Breast epithelium (tissue), 4 donors: ENCODE data around the gene GALNT7. TPM values are rescaled to one million over a fixed set of nuclear protein-coding genes. Genes with fewer than 3 reads are reported as not detected.

Source experiments
- DNase-seq, 2 donors: peaks; one replicate each; pipeline ENCODE4 v3.0.0-alpha.2; 2019; ENCODE audit warnings: low spot score in 2 of 2
- H3K27ac ChIP-seq, 2 donors: fragments of 200-600 bp; sonication (generic) in 1 of 2; one replicate each; pipeline ENCODE4 v1.5.1; 2016 to 2019; ENCODE audit warnings: mild to moderate bottlenecking in 1 of 2
- H3K27me3 ChIP-seq, 2 donors: fragments of 200-600 bp; sonication (generic) in 1 of 2; one replicate each; pipeline versions ENCODE4 v1.5.1 to v1.6.0; 2017 to 2019; ENCODE audit warnings: control low read depth in 1 of 2, mild to moderate bottlenecking in 1 of 2
- H3K36me3 ChIP-seq: fragments of 200-600 bp; one replicate; pipeline ENCODE4 v1.5.1; 2019
- H3K4me1 ChIP-seq, 2 donors: fragments of 200-600 bp; sonication (generic); one replicate each; pipeline ENCODE4 v1.5.1; 2016 to 2019; ENCODE audit warnings: control low read depth in 1 of 2
- H3K4me3 ChIP-seq, 3 donors: fragments of 200-600 bp; sonication (generic); 1 replicate in 2 of 3; 2 replicates in 1 of 3; pipeline ENCODE4 v1.5.1; 2016 to 2019; ENCODE audit warnings: mild to moderate bottlenecking in 3 of 3, moderate library complexity in 2 of 3
- H3K9me3 ChIP-seq, 2 donors: fragments of 200-600 bp; sonication (generic) in 1 of 2; one replicate each; pipeline ENCODE4 v1.5.1; 2016 to 2019; ENCODE audit warnings: control low read depth in 1 of 2
- CTCF ChIP-seq, 3 donors: fragments of 450-650 bp; IDR thresholded peaks; one replicate each; pipeline ENCODE4 v1.5.1; 2016 to 2017; ENCODE audit warnings: antibody characterized with exemption in 3 of 3, mild to moderate bottlenecking in 3 of 3, moderate library complexity in 3 of 3
- POLR2A ChIP-seq: fragments of 450-650 bp; IDR thresholded peaks from one replicate; pipeline ENCODE4 v1.6.1; 2016; ENCODE audit warnings: antibody characterized with exemption, mild to moderate bottlenecking, moderate library complexity
- POLR2AphosphoS5 ChIP-seq, 3 donors: sonication (generic); formaldehyde crosslinking; IDR thresholded peaks; one replicate each; pipeline ENCODE4 v1.6.1; 2017; ENCODE audit warnings: antibody characterized with exemption in 3 of 3
- intact Hi-C: fragments of 100-400 bp; cut with DNase I; formaldehyde crosslinking; loops from one replicate; pipeline ENCODE4 v1.15.1; 2023; ENCODE audit warnings: low total_unique reads
- total RNA-seq, 3 donors: library from RNA; depleted of rRNA; stranded (reverse); fragments of >200 nt; gene quantifications; one replicate each; pipeline ENCODE4 v1.1.0, GENCODE V29; 2016

The GALNT7 gene
- total RNA-seq, 3 donors from 2014 or later: 10.7 to 67.2 (median 52.2) TPM

- DNase-seq: no peak
- Histone ChIP-seq H3K27ac (no peak overlapping the region), H3K27me3 (no peaks in the 10 kb centered on the region), H3K36me3 (no peaks in the 10 kb centered on the region), H3K4me1 (no peaks in the 10 kb centered on the region), H3K9me3 (peaks cover 6 to 32% of the 10 kb centered on the region in 2 donors), H3K4me3 (peak overlapping the region in 2 of 3 donors; percentile 9 to 26)
- TF ChIP-seq POLR2A: no peak
- no peak for TF ChIP-seq CTCF (IDR thresholded peaks at IDR 0.05)
- TF ChIP-seq POLR2AphosphoS5 (IDR thresholded peaks at IDR 0.05): no peak
- intact Hi-C loops: no loop called here
Measured at GRCh38 chr4:173289353-173289727, 120.7 kb downstream of the GALNT7 start.

- no peak for TF ChIP-seq POLR2A
- TF ChIP-seq POLR2AphosphoS5 (IDR thresholded peaks at IDR 0.05): no peak
- TF ChIP-seq CTCF (IDR thresholded peaks at IDR 0.05): no peak
- H3K4me3 ChIP-seq: no peak overlapping the region
- DNase-seq: no peak
- H3K4me1 ChIP-seq: no peaks in the 10 kb centered on the region
- no peaks in the 10 kb centered on the region for H3K36me3 ChIP-seq
- H3K27ac ChIP-seq: no peak overlapping the region
- H3K27me3 ChIP-seq: no peaks in the 10 kb centered on the region
- intact Hi-C loops: no loop called here
- H3K9me3 ChIP-seq: peaks cover 0 to 9% of the 10 kb centered on the region in 2 donors
Measured at GRCh38 chr4:173291899-173292298, 123.3 kb downstream of the GALNT7 start.

GRCh38 chr4:173293663-173294062 is 125.1 kb downstream of the GALNT7 start:
- TF ChIP-seq POLR2A (no peak), POLR2AphosphoS5 (IDR thresholded peaks at IDR 0.05) (no peak), CTCF (IDR thresholded peaks at IDR 0.05) (no peak)
- intact Hi-C loops: no loop called here
- Histone ChIP-seq H3K4me3 (peak overlapping the region in 1 of 3 donors; percentile 29), H3K36me3 (no peaks in the 10 kb centered on the region), H3K4me1 (no peaks in the 10 kb centered on the region), H3K27me3 (no peaks in the 10 kb centered on the region), H3K9me3 (no peaks in the 10 kb centered on the region), H3K27ac (no peak overlapping the region)
- no peak for DNase-seq

GRCh38 chr4:173294444-173294843 is 125.8 kb downstream of the GALNT7 start:
- no peak for DNase-seq
- TF ChIP-seq CTCF (IDR thresholded peaks at IDR 0.05) (no peak), POLR2AphosphoS5 (IDR thresholded peaks at IDR 0.05) (no peak), POLR2A (no peak)
- no peaks in the 10 kb centered on the region for H3K9me3 ChIP-seq
- H3K36me3 ChIP-seq: no peaks in the 10 kb centered on the region
- no peak overlapping the region for H3K27ac ChIP-seq
- intact Hi-C loops: no loop called here
- no peaks in the 10 kb centered on the region for H3K27me3 ChIP-seq
- no peak overlapping the region for H3K4me3 ChIP-seq
- no peaks in the 10 kb centered on the region for H3K4me1 ChIP-seq

- Histone ChIP-seq H3K4me1 (no peaks in the 10 kb centered on the region), H3K27me3 (no peaks in the 10 kb centered on the region), H3K4me3 (no peak overlapping the region), H3K36me3 (no peaks in the 10 kb centered on the region), H3K9me3 (no peaks in the 10 kb centered on the region), H3K27ac (no peak overlapping the region)
- TF ChIP-seq CTCF (IDR thresholded peaks at IDR 0.05): peak; percentile 42 to 53 (median 45)
- TF ChIP-seq POLR2AphosphoS5 (IDR thresholded peaks at IDR 0.05): no peak
- no peak for TF ChIP-seq POLR2A
- intact Hi-C loops: no loop called here
- DNase-seq: no peak
Measured at GRCh38 chr4:173301518-173302201, 133.0 kb downstream of the GALNT7 start.
